GM12878 (cell line): ENCODE measurements around the gene PID1. TPM values are rescaled to one million over a fixed set of nuclear protein-coding genes. Genes with fewer than 3 reads are reported as not detected.

Experiments used
- ATAC-seq: fragments of 200-7000 bp; cut with Tn5 transposase; 3 replicates; pipeline ENCODE4 v1.9.1; 2020; ENCODE audit warnings: mild to moderate bottlenecking, moderate library complexity
- BruUV-seq: library from RNA; stranded (reverse); fragments of 400-500 nt; replicated peaks from 2 replicates; lab custom pipeline; 2021; lab: Mats Ljungman, UMichigan
- CTCF ChIA-PET: fragments of 300-600 bp; sonication (Branson Sonifier 250); formaldehyde crosslinking; extraction: SDS; loops from one replicate; lab custom pipeline; 2021; ENCODE audit warnings: inconsistent platforms; lab: Yijun Ruan, JAX
- POLR2A ChIA-PET: fragments of 350-600 bp; formaldehyde crosslinking; extraction: SDS; loops from one replicate; lab custom pipeline; 2021; ENCODE audit warnings: inconsistent platforms; lab: Charles Lee
- RAD21 ChIA-PET: fragments of 300-600 bp; sonication (Branson Sonifier 250); formaldehyde crosslinking; loops from one replicate; lab custom pipeline; 2023; ENCODE audit warnings: antibody characterized with exemption; ENCODE audit not compliant: unreplicated experiment; lab: Charles Lee
- SMC1A ChIA-PET: fragments of 300-600 bp; sonication (Branson Sonifier 250); formaldehyde crosslinking; loops from one replicate; lab custom pipeline; 2023; ENCODE audit not compliant: unreplicated experiment, uncharacterized antibody; lab: Charles Lee
- DNase-seq: peaks from one replicate; pipeline ENCODE4 v3.0.0-alpha.2; 2011; ENCODE audit warnings: low read depth, low spot score
- FAIRE-seq: peaks from 3 replicates; lab custom pipeline; 2011; peaks lifted over from hg19 to GRCh38; lab: Jason Lieb, UNC
- H2AFZ ChIP-seq: 2 replicates; pipeline ENCODE4 v1.6.0; 2011; ENCODE audit warnings: low read depth, low read length, control low read depth; ENCODE audit not compliant: control insufficient read depth
- H3K27ac ChIP-seq: 2 replicates; pipeline ENCODE4 v1.5.1; 2011; ENCODE audit warnings: control low read depth; ENCODE audit not compliant: control insufficient read depth, insufficient read depth
- H3K27me3 ChIP-seq, 2 experiments: replicated peaks in 1 of 2; 2 replicates each; pipeline versions ENCODE4 v1.6.0 to v1.6.1; 2011; ENCODE audit warnings: low read length in 1 of 2; ENCODE audit not compliant: control insufficient read depth in 2 of 2, insufficient read depth in 2 of 2
- H3K36me3 ChIP-seq, 2 experiments: 2 replicates each; pipeline ENCODE4 v1.5.1; 2011; ENCODE audit warnings: low read length in 1 of 2; ENCODE audit not compliant: control insufficient read depth in 2 of 2, insufficient read depth in 2 of 2
- H3K4me1 ChIP-seq: 2 replicates; pipeline ENCODE4 v1.6.1; 2011; ENCODE audit warnings: mild to moderate bottlenecking, low read length, moderate library complexity, mixed read lengths; ENCODE audit not compliant: control insufficient read depth, insufficient read depth
- H3K4me2 ChIP-seq: 2 replicates; pipeline ENCODE4 v1.6.0; 2011; ENCODE audit warnings: control low read depth; ENCODE audit not compliant: control insufficient read depth, insufficient read depth
- H3K4me3 ChIP-seq: fragments of 200-600 bp; sonication (generic); 2 replicates; pipeline ENCODE4 v1.5.1; 2016
- H3K79me2 ChIP-seq: 2 replicates; pipeline ENCODE4 v1.6.0; 2011; ENCODE audit warnings: low read length; ENCODE audit not compliant: control insufficient read depth, insufficient read depth
- H3K9ac ChIP-seq: 2 replicates; pipeline ENCODE4 v1.8.0; 2011; ENCODE audit warnings: low read length, control low read depth, mixed read lengths; ENCODE audit not compliant: control insufficient read depth, insufficient read depth
- H3K9me3 ChIP-seq: replicated peaks from 3 replicates; pipeline ENCODE4 v1.5.1; 2011; ENCODE audit warnings: mild to moderate bottlenecking, low read length; ENCODE audit not compliant: control insufficient read depth, insufficient read depth
- H4K20me1 ChIP-seq: 2 replicates; pipeline ENCODE4 v1.6.0; 2011; ENCODE audit not compliant: control insufficient read depth, insufficient read depth
- BACH1 ChIP-seq: fragments of 450-650 bp; IDR thresholded peaks from 2 replicates; pipeline ENCODE4 v1.6.1; 2017; ENCODE audit warnings: mild to moderate bottlenecking, borderline replicate concordance
- BRCA1 ChIP-seq: IDR thresholded peaks from 2 replicates; pipeline ENCODE4 v1.6.1; 2011; ENCODE audit warnings: low read depth, low read length, improper control_type of control experiment
- CBX3 ChIP-seq: fragments of 200-600 bp; sonication (generic); IDR thresholded peaks from 2 replicates; pipeline ENCODE4 v1.6.1; 2016; ENCODE audit warnings: low read depth, borderline replicate concordance
- IRF5 ChIP-seq: fragments of 450-650 bp; IDR thresholded peaks from 2 replicates; pipeline ENCODE4 v1.6.1; 2017; ENCODE audit warnings: borderline replicate concordance
- JUND ChIP-seq: IDR thresholded peaks from 2 replicates; pipeline ENCODE4 v1.6.1; 2012; ENCODE audit warnings: low read depth, mild to moderate bottlenecking, low read length, improper control_type of control experiment, moderate library complexity
- MTA2 ChIP-seq: fragments of 450-650 bp; IDR thresholded peaks from 2 replicates; pipeline ENCODE4 v1.6.1; 2016; ENCODE audit warnings: low read depth, mild to moderate bottlenecking, moderate library complexity
- MYC ChIP-seq: IDR thresholded peaks from 2 replicates; pipeline ENCODE4 v1.6.1; 2011; ENCODE audit warnings: mild to moderate bottlenecking, low read length, moderate library complexity, inconsistent platforms; ENCODE audit not compliant: insufficient read depth, insufficient replicate concordance, insufficient read length, severe bottlenecking
- NFIC ChIP-seq: IDR thresholded peaks from 2 replicates; pipeline ENCODE4 v1.6.1; 2012; ENCODE audit warnings: low read depth, mild to moderate bottlenecking, inconsistent platforms, low read length, moderate library complexity
- PAX8 ChIP-seq: fragments of 450-650 bp; IDR thresholded peaks from 2 replicates; pipeline ENCODE4 v1.6.1; 2017; ENCODE audit warnings: mild to moderate bottlenecking, moderate library complexity
- PML ChIP-seq: IDR thresholded peaks from 2 replicates; pipeline ENCODE4 v1.6.1; 2012; ENCODE audit warnings: low read length, inconsistent platforms
- RB1 ChIP-seq: fragments of 450-650 bp; formaldehyde crosslinking; IDR thresholded peaks from 2 replicates; pipeline ENCODE4 v1.6.1; 2017; ENCODE audit warnings: mild to moderate bottlenecking, borderline replicate concordance
- RUNX3 ChIP-seq: IDR thresholded peaks from 2 replicates; pipeline ENCODE4 v1.6.1; 2012; ENCODE audit warnings: low read length, inconsistent platforms
- SUPT20H ChIP-seq: IDR thresholded peaks from 2 replicates; pipeline ENCODE4 v1.6.1; 2011; ENCODE audit warnings: low read depth, mild to moderate bottlenecking, low read length, moderate library complexity, borderline replicate concordance; ENCODE audit not compliant: control insufficient read depth
- WGBS: methylation state at CpG from one replicate; pipeline ENCODE4 v1.1.6; 2016; ENCODE audit warnings: low lambda C conversion rate; ENCODE audit not compliant: insufficient replicate concordance, insufficient coverage; ENCODE audit errors: missing lambda C conversion rate; 5-methylcytosine and 5-hydroxymethylcytosine counted together
- in situ Hi-C: fragments of 300-500 bp; cut with MboI; formaldehyde crosslinking; loops from 9 replicates; pipeline ENCODE4 v1.14.3; 2018; ENCODE audit warnings: mixed read lengths
- intact Hi-C: fragments of 100-400 bp; cut with micrococcal nuclease; formaldehyde crosslinking; loops from one replicate; pipeline ENCODE4 v1.14.2; 2022; ENCODE audit not compliant: unreplicated experiment
- polyA plus RNA-seq, 11 experiments: library from polyadenylated mRNA; depleted of rRNA in 4 of 11; unstranded in 6 of 11; stranded (reverse) in 5 of 11; fragments of >200 nt; fragmentation: Nextera tagmentation in 4 of 11; fragmentation: Illumina TruSeq in 1 of 11; extraction: Ambion mirVana in 4 of 11; extraction: Trizol in 1 of 11; gene quantifications; 1 replicate in 1 of 11; 2 replicates in 10 of 11; pipeline versions ENCODE4 v1.2.1 to v1.2.3, GENCODE V29; 2011 to 2016; ENCODE audit warnings: inconsistent platforms in 2 of 11, missing spikeins in 2 of 11, low read depth in 1 of 11
- total RNA-seq, 4 experiments: library from RNA; depleted of rRNA in 3 of 4; stranded (reverse); fragments of >200 nt in 3 of 4; fragmentation: Illumina TruSeq in 1 of 4; extraction: Trizol in 1 of 4; gene quantifications; 2 replicates each; pipeline versions ENCODE4 v1.2.1 to v1.2.3, GENCODE V29; 2013 to 2021
- TF ChIP-seq, protein P1 (sequence below): IDR thresholded peaks from 2 replicates; pipeline ENCODE4 v1.6.1; 2012; ENCODE audit warnings: low read depth, low read length, improper control_type of control experiment

The PID1 gene
- total and polyA plus RNA-seq, 10 of the 15 experiments (the other 5 are each of a cell fraction or from before 2014, with no cell fraction given) = not detected

DNA sequence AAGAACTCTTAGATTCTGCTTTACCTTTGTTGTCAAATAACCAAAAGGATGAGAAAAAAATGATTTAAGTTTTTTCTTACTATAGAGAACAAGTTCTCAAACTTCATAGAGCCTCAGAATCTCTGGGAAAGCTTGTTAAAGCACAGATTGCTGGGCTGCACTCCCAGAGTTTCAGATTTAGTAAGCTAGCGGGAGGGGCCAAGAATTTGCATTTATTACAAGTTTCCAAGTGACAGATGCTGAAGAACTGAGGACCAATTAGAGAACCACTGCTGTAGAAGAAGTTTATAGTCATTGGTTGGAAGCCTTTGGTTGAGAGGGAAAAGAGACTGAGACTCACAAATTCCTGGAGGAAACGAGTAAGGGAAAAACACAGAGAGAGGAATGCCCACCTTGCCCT lies 32.1 kb downstream of the PID1 start:
- TF ChIP-seq MTA2 (no peak), PAX8 (no peak), IRF5 (no peak), RUNX3 (no peak), JUND (no peak), BRCA1 (no peak), PML (no peak), RB1 (no peak), CBX3 (no peak), MYC (no peak), NFIC (no peak), SUPT20H (no peak), BACH1 (no peak)
- TF ChIP-seq, protein P1, sequence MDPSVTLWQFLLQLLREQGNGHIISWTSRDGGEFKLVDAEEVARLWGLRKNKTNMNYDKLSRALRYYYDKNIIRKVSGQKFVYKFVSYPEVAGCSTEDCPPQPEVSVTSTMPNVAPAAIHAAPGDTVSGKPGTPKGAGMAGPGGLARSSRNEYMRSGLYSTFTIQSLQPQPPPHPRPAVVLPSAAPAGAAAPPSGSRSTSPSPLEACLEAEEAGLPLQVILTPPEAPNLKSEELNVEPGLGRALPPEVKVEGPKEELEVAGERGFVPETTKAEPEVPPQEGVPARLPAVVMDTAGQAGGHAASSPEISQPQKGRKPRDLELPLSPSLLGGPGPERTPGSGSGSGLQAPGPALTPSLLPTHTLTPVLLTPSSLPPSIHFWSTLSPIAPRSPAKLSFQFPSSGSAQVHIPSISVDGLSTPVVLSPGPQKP = no peak
- DNase-seq = no peak
- FAIRE-seq = no peak
- Histone ChIP-seq H3K9ac (no peak overlapping the region), H3K4me1 (no peaks in the 10 kb centered on the region), H3K27me3 (no peaks in the 10 kb centered on the region), H4K20me1 (no peaks in the 10 kb centered on the region), H3K9me3 (no peaks in the 10 kb centered on the region), H3K27ac (no peak overlapping the region), H3K4me3 (no peak overlapping the region), H2AFZ (no peak overlapping the region), H3K4me2 (no peak overlapping the region), H3K79me2 (no peaks in the 10 kb centered on the region), H3K36me3 (no peaks in the 10 kb centered on the region)
- CTCF ChIA-PET = no interaction called here
- POLR2A ChIA-PET = no interaction called here
- RAD21 ChIA-PET = no interaction called here
- no TSS peak for BruUV-seq
- ATAC-seq = no peak
- intact Hi-C loops = no loop called here
- SMC1A ChIA-PET = no interaction called here
- in situ Hi-C loops = no loop called here
- WGBS = 0% methylated on average over 1 of the region's 2 CpGs
